ENCODE measurements around the gene SH3GL3. TPM values are rescaled to one million over a fixed set of nuclear protein-coding genes. Genes with fewer than 3 reads are reported as not detected.

SH3GL3 gene
- total RNA-seq, 2 experiments from 2014 or later: not detected

DNA sequence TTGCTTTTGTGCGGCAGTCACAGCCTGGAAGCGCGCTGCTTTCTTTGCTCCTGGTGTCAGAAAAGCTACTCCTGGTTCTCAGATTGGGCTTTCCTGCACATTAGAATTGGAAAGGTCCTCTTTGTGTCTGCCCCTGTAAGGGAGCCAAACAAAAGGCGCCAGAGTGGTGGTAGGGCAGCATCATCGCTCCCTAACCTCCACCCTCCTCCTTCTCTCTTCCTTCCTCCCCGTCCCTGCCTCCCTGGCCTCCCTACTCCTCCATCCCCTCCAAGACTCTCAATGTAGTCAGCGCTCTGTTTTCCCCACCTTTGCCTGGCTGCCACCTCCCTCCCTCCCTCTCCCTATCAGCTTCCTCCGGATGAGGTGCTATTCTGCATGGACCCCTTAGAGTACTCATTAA lies 65.3 kb downstream of the SH3GL3 start:
- ChIA-PET POLR2A (no interaction called here), CTCF (no interaction called here)
- no peaks in the 10 kb centered on the region for H3K4me1 Mint-ChIP-seq
- no peak for ATAC-seq
- H3K27me3 Mint-ChIP-seq: peaks cover 4% of the 10 kb centered on the region
- intact Hi-C loops (cut with DNase I, micrococcal nuclease): no loop called here
- no peak overlapping the region for H3K4me3 Mint-ChIP-seq
- no peaks in the 10 kb centered on the region for H3K36me3 Mint-ChIP-seq (ENCODE audit: low read depth)
- H3K9me3 Mint-ChIP-seq (ENCODE audit: low read depth): no peaks in the 10 kb centered on the region
- no peak for DNase-seq
- no peak overlapping the region for H3K27ac Mint-ChIP-seq

- Mint-ChIP-seq H3K9me3 (ENCODE audit: low read depth) (no peaks in the 10 kb centered on the region), H3K36me3 (ENCODE audit: low read depth) (no peaks in the 10 kb centered on the region), H3K4me1 (no peaks in the 10 kb centered on the region), H3K4me3 (no peak overlapping the region), H3K27me3 (peaks cover 7% of the 10 kb centered on the region), H3K27ac (no peak overlapping the region)
- intact Hi-C loops (cut with DNase I, micrococcal nuclease): no loop called here
- no peak for DNase-seq
- ChIA-PET POLR2A (no interaction called here), CTCF (no interaction called here)
- ATAC-seq: no peak
Observed at GRCh38 chr15:83514584-83514983, 67.4 kb downstream of the SH3GL3 start.

- H3K4me3 Mint-ChIP-seq: no peak overlapping the region
- intact Hi-C loops (cut with DNase I, micrococcal nuclease): no loop called here
- ATAC-seq (no peak), DNase-seq (no peak)
- ChIA-PET CTCF (no interaction called here), POLR2A (no interaction called here)
- no peak overlapping the region for H3K27ac Mint-ChIP-seq
- H3K27me3 Mint-ChIP-seq: peaks cover 9% of the 10 kb centered on the region
- no peaks in the 10 kb centered on the region for H3K36me3 Mint-ChIP-seq (ENCODE audit: low read depth)
- no peaks in the 10 kb centered on the region for H3K4me1 Mint-ChIP-seq
- H3K9me3 Mint-ChIP-seq (ENCODE audit: low read depth): no peaks in the 10 kb centered on the region
Observed at GRCh38 chr15:83515164-83515563, 68.0 kb downstream of the SH3GL3 start.

- H3K27ac Mint-ChIP-seq: no peak overlapping the region
- no peaks in the 10 kb centered on the region for H3K36me3 Mint-ChIP-seq (ENCODE audit: low read depth)
- H3K27me3 Mint-ChIP-seq: peaks cover 13% of the 10 kb centered on the region
- DNase-seq (no peak), ATAC-seq (no peak)
- H3K4me3 Mint-ChIP-seq: no peak overlapping the region
- ChIA-PET POLR2A (no interaction called here), CTCF (no interaction called here)
- H3K4me1 Mint-ChIP-seq: no peaks in the 10 kb centered on the region
- intact Hi-C loops (cut with DNase I, micrococcal nuclease): no loop called here
- no peaks in the 10 kb centered on the region for H3K9me3 Mint-ChIP-seq (ENCODE audit: low read depth)
Observed at GRCh38 chr15:83516935-83517334, 69.8 kb downstream of the SH3GL3 start.

DNA sequence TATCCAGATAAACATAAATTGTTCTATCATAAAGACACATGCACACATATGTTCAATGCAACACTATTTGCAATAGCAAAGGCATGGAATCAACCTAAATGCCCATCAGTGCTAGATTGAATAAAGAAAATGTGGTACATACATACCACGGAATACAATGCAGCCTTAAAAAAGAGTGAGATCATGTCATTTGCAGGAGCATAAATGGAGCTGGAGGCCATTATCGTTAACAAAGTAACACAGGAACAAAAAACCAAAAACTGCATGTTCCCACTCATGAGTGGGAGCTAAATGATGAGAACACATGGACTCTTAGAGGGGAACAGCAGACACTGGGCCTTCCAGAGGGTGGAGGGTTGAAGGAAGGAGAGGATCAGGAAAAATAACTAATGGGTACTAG lies 79.2 kb downstream of the SH3GL3 start:
- H3K4me1 Mint-ChIP-seq: no peaks in the 10 kb centered on the region
- peaks cover 10% of the 10 kb centered on the region for H3K27me3 Mint-ChIP-seq
- POLR2A ChIA-PET: no interaction called here
- no peak overlapping the region for H3K27ac Mint-ChIP-seq
- intact Hi-C loops (cut with DNase I, micrococcal nuclease): no loop called here
- H3K36me3 Mint-ChIP-seq (ENCODE audit: low read depth): no peaks in the 10 kb centered on the region
- H3K9me3 Mint-ChIP-seq (ENCODE audit: low read depth): peaks cover 16% of the 10 kb centered on the region
- H3K4me3 Mint-ChIP-seq: no peak overlapping the region
- DNase-seq (no peak), ATAC-seq (no peak)
- CTCF ChIA-PET: no interaction called here

DNA sequence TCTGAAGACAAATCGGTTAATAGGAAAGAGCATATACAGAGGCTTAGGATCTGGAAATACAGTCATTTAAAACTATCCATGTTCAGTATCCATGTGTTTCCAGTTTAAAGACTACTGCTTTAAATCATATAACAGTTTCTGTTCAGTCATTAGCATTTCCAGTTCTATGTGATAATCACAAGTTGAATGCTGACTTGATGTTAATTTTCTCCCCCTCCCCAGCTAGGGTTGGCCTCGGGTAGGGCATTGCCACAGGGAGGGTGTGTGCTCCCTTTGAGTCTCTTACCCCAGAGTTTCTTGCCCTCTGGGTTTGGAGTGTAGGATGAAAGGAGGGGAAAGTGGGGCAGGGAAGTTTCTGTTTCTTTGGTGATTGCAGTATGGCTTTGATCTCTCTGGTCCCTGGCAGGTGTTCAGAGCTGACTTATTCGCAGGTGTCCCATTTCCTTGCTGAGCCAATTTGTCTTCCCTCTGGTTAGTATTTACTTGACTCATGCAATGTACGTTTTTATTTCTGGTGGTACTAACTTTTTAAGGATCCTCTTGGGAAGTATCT lies 86.3 kb downstream of the SH3GL3 start:
- Mint-ChIP-seq H3K27me3 (peaks cover 4% of the 10 kb centered on the region), H3K9me3 (ENCODE audit: low read depth) (peaks cover 4% of the 10 kb centered on the region), H3K4me1 (no peaks in the 10 kb centered on the region), H3K36me3 (ENCODE audit: low read depth) (no peaks in the 10 kb centered on the region), H3K27ac (no peak overlapping the region), H3K4me3 (no peak overlapping the region)
- POLR2A ChIA-PET: no interaction called here
- DNase-seq: no peak
- CTCF ChIA-PET: interaction anchor here (0.7 kb wide), 1 partner anchor 14 kb away, joined by 3 read pairs; no protein-coding TSS in a partner anchor
- intact Hi-C loops (cut with DNase I, micrococcal nuclease): no loop called here
- ATAC-seq: no peak

DNA sequence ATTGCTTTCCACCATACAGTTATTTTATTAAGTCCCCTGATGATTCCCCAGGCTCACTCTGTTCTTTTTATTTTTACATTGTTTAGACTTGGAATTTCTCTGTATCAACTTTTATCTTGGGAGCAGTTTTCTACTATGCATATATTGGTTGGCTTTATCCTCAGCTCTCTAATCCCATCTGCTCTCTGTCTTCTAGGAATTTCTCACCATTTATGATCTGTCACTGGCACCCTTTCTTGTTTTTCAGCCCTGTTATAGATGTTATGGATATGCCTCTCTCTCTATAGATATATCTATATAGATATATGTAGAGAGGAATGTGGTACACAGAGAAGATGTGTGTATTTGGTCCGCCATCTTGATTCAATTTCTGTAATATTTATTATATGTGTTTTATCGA lies 90.5 kb downstream of the SH3GL3 start:
- ChIA-PET CTCF (no interaction called here), POLR2A (no interaction called here)
- Mint-ChIP-seq H3K36me3 (ENCODE audit: low read depth) (no peaks in the 10 kb centered on the region), H3K9me3 (ENCODE audit: low read depth) (no peaks in the 10 kb centered on the region), H3K27ac (no peak overlapping the region), H3K4me1 (no peaks in the 10 kb centered on the region), H3K4me3 (no peak overlapping the region), H3K27me3 (peaks cover 4% of the 10 kb centered on the region)
- DNase-seq (no peak), ATAC-seq (no peak)
- intact Hi-C loops (cut with DNase I, micrococcal nuclease): no loop called here

GRCh38 chr15:83538682-83539081 lies 91.5 kb downstream of the SH3GL3 start:
- Mint-ChIP-seq H3K27ac (no peak overlapping the region), H3K4me1 (no peaks in the 10 kb centered on the region), H3K4me3 (no peak overlapping the region), H3K36me3 (ENCODE audit: low read depth) (no peaks in the 10 kb centered on the region), H3K27me3 (peaks cover 8% of the 10 kb centered on the region), H3K9me3 (ENCODE audit: low read depth) (no peaks in the 10 kb centered on the region)
- DNase-seq: no peak
- no peak for ATAC-seq
- POLR2A ChIA-PET: no interaction called here
- intact Hi-C loops (cut with DNase I, micrococcal nuclease): no loop called here
- CTCF ChIA-PET: no interaction called here

- intact Hi-C loops (cut with DNase I, micrococcal nuclease): no loop called here
- DNase-seq (no peak), ATAC-seq (no peak)
Observed at GRCh38 chr15:83545804-83546511, 98.8 kb downstream of the SH3GL3 start.

GRCh38 chr15:83546512-83546888 lies 99.4 kb downstream of the SH3GL3 start:
- H3K27me3 Mint-ChIP-seq: peaks cover 9% of the 10 kb centered on the region
- no peak overlapping the region for H3K27ac Mint-ChIP-seq
- DNase-seq (no peak), ATAC-seq (no peak)
- intact Hi-C loops (cut with DNase I, micrococcal nuclease): no loop called here
- H3K4me3 Mint-ChIP-seq: no peak overlapping the region
- ChIA-PET POLR2A (no interaction called here), CTCF (interaction anchor here (0.8 kb wide), 1 partner anchor 50 kb away, joined by 5 read pairs; no protein-coding TSS in a partner anchor)
- no peaks in the 10 kb centered on the region for H3K36me3 Mint-ChIP-seq (ENCODE audit: low read depth)
- H3K9me3 Mint-ChIP-seq (ENCODE audit: low read depth): no peaks in the 10 kb centered on the region
- no peaks in the 10 kb centered on the region for H3K4me1 Mint-ChIP-seq

More at GRCh38 chr15:83545804-83546511, 98.8 kb downstream of the SH3GL3 start:
- peaks cover 7% of the 10 kb centered on the region for H3K27me3 Mint-ChIP-seq
- H3K4me1 Mint-ChIP-seq: no peaks in the 10 kb centered on the region
- H3K27ac Mint-ChIP-seq: no peak overlapping the region
- H3K36me3 Mint-ChIP-seq (ENCODE audit: low read depth): no peaks in the 10 kb centered on the region
- H3K4me3 Mint-ChIP-seq: no peak overlapping the region
- H3K9me3 Mint-ChIP-seq (ENCODE audit: low read depth): no peaks in the 10 kb centered on the region
- ChIA-PET CTCF (interaction anchor here (0.8 to 1.6 kb wide), 2 partner anchors 14 to 49 kb away, joined by 3 to 5 read pairs; no protein-coding TSS in a partner anchor), POLR2A (no interaction called here)

GRCh38 chr15:83547168-83547567 lies 100.0 kb downstream of the SH3GL3 start:
- Mint-ChIP-seq H3K27me3 (peaks cover 10% of the 10 kb centered on the region), H3K27ac (no peak overlapping the region), H3K4me3 (no peak overlapping the region), H3K9me3 (ENCODE audit: low read depth) (no peaks in the 10 kb centered on the region), H3K36me3 (ENCODE audit: low read depth) (no peaks in the 10 kb centered on the region), H3K4me1 (no peaks in the 10 kb centered on the region)
- no peak for DNase-seq
- ChIA-PET POLR2A (no interaction called here), CTCF (no interaction called here)
- ATAC-seq: no peak
- intact Hi-C loops (cut with DNase I, micrococcal nuclease): no loop called here

- ATAC-seq (no peak), DNase-seq (no peak)
- Mint-ChIP-seq H3K27ac (no peak overlapping the region), H3K4me1 (no peaks in the 10 kb centered on the region), H3K9me3 (ENCODE audit: low read depth) (no peaks in the 10 kb centered on the region), H3K27me3 (peaks cover 11% of the 10 kb centered on the region), H3K36me3 (ENCODE audit: low read depth) (no peaks in the 10 kb centered on the region), H3K4me3 (no peak overlapping the region)
- ChIA-PET CTCF (interaction anchor here (0.9 to 1.5 kb wide), 2 partner anchors 11 to 16 kb away, joined by 3 to 4 read pairs; no protein-coding TSS in a partner anchor), POLR2A (no interaction called here)
- intact Hi-C loops (cut with DNase I, micrococcal nuclease): no loop called here
Observed at GRCh38 chr15:83549623-83550022, 102.5 kb downstream of the SH3GL3 start.

All from activated CD4-positive, alpha-beta T cell treated with anti-CD3 and anti-CD28 coated beads for 36 hours (primary cell).